Effector CD8-positive, alpha-beta T cell (primary cell): ENCODE measurements around the gene CSAG2.

Source experiments
- DNase-seq: peaks from one replicate; lab custom pipeline; 2025; lab: John Stamatoyannopoulos, UW

The CSAG2 gene

GRCh38 chrX:152663086-152663485, 46.0 kb downstream of the CSAG2 start:
- no peak for DNase-seq

DNA sequence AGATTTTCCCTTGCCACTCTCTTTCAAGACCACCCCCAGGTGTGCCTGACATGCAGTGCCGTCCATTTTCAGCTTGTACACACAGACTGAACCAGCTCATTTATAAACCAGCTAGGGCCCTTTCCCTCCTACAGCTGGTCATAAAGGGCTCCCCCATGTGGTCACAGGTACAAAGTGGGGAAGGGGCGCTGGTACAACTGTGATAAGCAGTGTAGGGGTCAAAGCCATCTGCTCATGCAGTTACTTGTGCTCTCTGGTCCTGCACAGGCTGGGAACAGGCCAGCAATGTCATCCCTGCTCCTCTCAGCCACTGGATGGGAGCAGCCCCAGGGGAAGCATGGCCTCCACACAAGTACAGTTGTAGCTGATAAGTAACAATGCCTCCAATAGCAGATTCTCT, 50.8 kb downstream of the CSAG2 start:
- no peak for DNase-seq
